Neutrophil (primary cell): Measurements from ENCODE around the gene CPLX1.

ENCODE experiments used
- H3K27ac ChIP-seq: fragments of 200-600 bp; sonication (generic); 2 replicates; pipeline ENCODE4 v1.5.1; 2016; ENCODE audit warnings: mild to moderate bottlenecking, moderate library complexity
- H3K27me3 ChIP-seq: fragments of 200-600 bp; sonication (generic); 2 replicates; pipeline ENCODE4 v1.6.0; 2016; ENCODE audit warnings: mild to moderate bottlenecking
- H3K36me3 ChIP-seq: fragments of 200-600 bp; sonication (generic); 2 replicates; pipeline ENCODE4 v1.5.1; 2017
- H3K4me1 ChIP-seq, 2 experiments: fragments of 200-600 bp in 1 of 2; sonication (generic) in 1 of 2; 1 replicate in 1 of 2; 2 replicates in 1 of 2; pipeline versions ENCODE4 v1.5.1 to v1.6.1; 2013 to 2016; ENCODE audit warnings: low read depth in 1 of 2, low read length in 1 of 2, mild to moderate bottlenecking in 1 of 2, moderate library complexity in 1 of 2; ENCODE audit not compliant: control insufficient read depth in 1 of 2, insufficient read depth in 1 of 2
- H3K4me3 ChIP-seq, 2 experiments: fragments of 200-600 bp in 1 of 2; sonication (generic) in 1 of 2; 1 replicate in 1 of 2; 2 replicates in 1 of 2; pipeline ENCODE4 v1.5.1; 2013 to 2016; ENCODE audit warnings: low read depth in 1 of 2, low read length in 1 of 2, mild to moderate bottlenecking in 1 of 2, moderate library complexity in 1 of 2
- H3K9me3 ChIP-seq: fragments of 200-600 bp; sonication (generic); 2 replicates; pipeline ENCODE4 v1.5.1; 2016
- TF ChIP-seq, protein P1 (sequence below): fragments of 200-600 bp; sonication (generic); IDR thresholded peaks from 2 replicates; pipeline ENCODE4 v1.5.1; 2016; ENCODE audit warnings: antibody characterized with exemption

CPLX1 gene

DNA sequence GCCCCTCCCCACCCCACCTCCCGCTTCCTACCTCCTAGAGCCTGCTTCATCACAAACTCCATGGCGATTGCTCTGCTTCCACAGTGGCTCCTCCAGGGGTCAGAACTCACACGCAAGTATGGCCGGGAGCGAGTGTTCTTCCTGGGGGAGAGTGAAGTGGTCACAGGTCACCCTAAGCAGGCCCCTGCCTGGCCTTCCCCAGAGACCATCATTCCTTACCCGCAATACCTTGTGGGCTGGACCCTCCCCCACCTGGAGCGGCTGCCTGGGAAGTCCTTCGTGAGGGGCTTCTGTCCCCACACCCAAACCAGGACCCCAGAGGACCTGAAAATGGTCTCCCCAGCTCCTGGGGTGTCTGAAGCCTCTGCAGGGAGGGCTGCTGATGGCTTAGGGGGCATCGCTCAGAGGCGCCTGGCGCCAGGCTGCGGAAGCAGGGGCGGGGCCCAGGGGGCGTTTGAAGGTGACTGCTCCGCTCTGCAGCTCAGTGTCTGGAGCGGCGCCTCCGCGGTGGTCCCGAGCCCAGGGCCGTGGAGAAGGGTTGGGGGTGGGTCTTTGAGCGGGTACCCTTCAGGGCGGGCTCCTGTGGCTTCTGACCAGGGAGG, 1.4 kb downstream of the CPLX1 start:
- peaks cover 0 to 3% of the 10 kb centered on the region in 2 experiments for H3K4me1 ChIP-seq
- no peak overlapping the region for H3K27ac ChIP-seq
- TF ChIP-seq, protein P1, sequence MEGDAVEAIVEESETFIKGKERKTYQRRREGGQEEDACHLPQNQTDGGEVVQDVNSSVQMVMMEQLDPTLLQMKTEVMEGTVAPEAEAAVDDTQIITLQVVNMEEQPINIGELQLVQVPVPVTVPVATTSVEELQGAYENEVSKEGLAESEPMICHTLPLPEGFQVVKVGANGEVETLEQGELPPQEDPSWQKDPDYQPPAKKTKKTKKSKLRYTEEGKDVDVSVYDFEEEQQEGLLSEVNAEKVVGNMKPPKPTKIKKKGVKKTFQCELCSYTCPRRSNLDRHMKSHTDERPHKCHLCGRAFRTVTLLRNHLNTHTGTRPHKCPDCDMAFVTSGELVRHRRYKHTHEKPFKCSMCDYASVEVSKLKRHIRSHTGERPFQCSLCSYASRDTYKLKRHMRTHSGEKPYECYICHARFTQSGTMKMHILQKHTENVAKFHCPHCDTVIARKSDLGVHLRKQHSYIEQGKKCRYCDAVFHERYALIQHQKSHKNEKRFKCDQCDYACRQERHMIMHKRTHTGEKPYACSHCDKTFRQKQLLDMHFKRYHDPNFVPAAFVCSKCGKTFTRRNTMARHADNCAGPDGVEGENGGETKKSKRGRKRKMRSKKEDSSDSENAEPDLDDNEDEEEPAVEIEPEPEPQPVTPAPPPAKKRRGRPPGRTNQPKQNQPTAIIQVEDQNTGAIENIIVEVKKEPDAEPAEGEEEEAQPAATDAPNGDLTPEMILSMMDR: no peak
- H3K36me3 ChIP-seq: no peaks in the 10 kb centered on the region
- H3K9me3 ChIP-seq: no peaks in the 10 kb centered on the region
- H3K4me3 ChIP-seq: no peak overlapping the region
- H3K27me3 ChIP-seq: peaks cover 97% of the 10 kb centered on the region

GRCh38 chr4:823761-824460, 2.0 kb downstream of the CPLX1 start:
- peaks cover 0 to 3% of the 10 kb centered on the region in 2 experiments for H3K4me1 ChIP-seq
- no peak overlapping the region for H3K27ac ChIP-seq
- TF ChIP-seq, protein P1: no peak
- H3K36me3 ChIP-seq: no peaks in the 10 kb centered on the region
- no peaks in the 10 kb centered on the region for H3K9me3 ChIP-seq
- no peak overlapping the region for H3K4me3 ChIP-seq
- H3K27me3 ChIP-seq: peaks cover 97% of the 10 kb centered on the region

DNA sequence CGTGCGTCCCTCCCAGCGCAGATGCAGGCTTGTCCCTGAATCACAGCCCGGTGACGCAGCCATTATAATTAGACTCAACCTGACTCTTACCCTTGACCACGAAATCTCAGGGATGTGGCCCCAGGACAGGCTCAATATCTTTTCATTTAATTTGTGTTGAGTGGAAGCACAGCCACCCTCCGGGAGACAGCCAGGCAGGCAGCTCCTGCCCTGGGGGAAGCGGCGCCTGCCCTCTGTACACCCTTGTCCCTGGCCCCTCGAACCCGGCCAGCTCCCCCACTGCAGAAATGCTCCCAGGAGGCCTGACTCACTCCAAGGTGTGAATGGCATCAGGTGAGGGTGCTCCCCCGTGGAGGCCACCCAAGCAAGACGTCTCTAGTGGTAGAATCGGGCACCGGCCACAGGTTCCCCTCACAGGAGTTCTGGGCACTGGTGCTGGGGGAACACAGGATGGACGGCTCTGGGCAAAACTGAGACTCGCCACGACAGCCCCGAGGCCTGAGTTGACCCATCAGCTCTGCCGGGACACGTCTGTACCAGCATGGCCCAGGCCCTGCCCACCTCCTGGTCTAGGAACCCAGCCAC, 2.7 kb downstream of the CPLX1 start:
- Histone ChIP-seq H3K9me3 (no peaks in the 10 kb centered on the region), H3K36me3 (no peaks in the 10 kb centered on the region), H3K27me3 (peaks cover 96% of the 10 kb centered on the region), H3K4me1 (peaks cover 0 to 3% of the 10 kb centered on the region in 2 experiments), H3K27ac (no peak overlapping the region), H3K4me3 (no peak overlapping the region)
- TF ChIP-seq, protein P1: no peak

DNA sequence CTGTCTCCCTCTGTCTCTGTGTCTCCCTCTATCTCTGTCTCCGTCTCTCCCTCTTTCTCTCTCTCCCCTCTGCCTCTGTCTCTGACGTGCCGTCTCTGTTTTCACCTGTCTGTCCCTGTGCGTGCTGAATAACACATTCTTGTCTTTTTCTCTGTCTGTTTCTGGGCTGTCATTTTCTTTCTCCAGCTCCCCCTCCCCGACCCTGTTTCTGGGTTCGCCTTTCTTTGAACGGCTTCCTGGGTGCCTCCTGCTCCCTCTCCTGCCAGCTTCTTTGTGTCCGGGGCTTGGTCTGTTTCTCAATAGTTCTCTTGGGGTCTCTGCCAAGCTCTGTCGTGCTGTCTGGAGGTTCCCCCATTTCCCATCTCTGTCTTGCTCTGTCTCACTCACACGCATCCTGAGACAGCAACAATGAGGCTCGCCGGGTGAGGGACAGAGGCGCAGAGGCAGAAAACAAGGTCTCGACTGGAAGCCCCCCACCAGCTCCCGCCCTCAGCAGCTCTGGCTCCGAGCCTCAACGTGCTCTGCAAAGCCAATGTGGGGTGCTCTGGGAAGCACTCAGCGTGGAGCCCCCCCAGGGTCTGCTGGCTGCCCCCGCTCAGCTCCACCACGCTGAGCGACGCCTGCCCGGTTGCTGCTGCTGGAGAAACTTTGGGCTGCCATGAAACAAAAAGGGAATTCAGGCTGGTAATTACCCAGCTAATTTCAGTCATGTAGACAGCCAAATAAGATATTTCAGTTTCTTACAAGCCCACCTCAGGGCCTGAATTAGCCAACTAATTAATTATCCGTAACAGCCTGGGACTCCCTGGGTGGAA, 3.4 kb downstream of the CPLX1 start:
- no peak overlapping the region for H3K27ac ChIP-seq
- no peaks in the 10 kb centered on the region for H3K9me3 ChIP-seq
- H3K4me1 ChIP-seq: peaks cover 0 to 3% of the 10 kb centered on the region in 2 experiments
- H3K4me3 ChIP-seq: no peak overlapping the region
- TF ChIP-seq, protein P1: no peak
- H3K27me3 ChIP-seq: peaks cover 96% of the 10 kb centered on the region
- no peaks in the 10 kb centered on the region for H3K36me3 ChIP-seq

GRCh38 chr4:821631-822030, 4.3 kb downstream of the CPLX1 start:
- Histone ChIP-seq H3K27me3 (peaks cover 92% of the 10 kb centered on the region), H3K27ac (no peak overlapping the region), H3K4me1 (peaks cover 0 to 3% of the 10 kb centered on the region in 2 experiments), H3K4me3 (no peak overlapping the region), H3K9me3 (no peaks in the 10 kb centered on the region), H3K36me3 (no peaks in the 10 kb centered on the region)
- TF ChIP-seq, protein P1: no peak
